Gastrocnemius medialis (tissue), 4 donors: ENCODE results near the gene CDH4.

Experiments
- POLR2A ChIP-seq, 2 donors: fragments of 450-650 bp; IDR thresholded peaks; one replicate each; pipeline ENCODE4 v1.6.1; 2017; ENCODE audit warnings: antibody characterized with exemption in 2 of 2, mild to moderate bottlenecking in 2 of 2, moderate library complexity in 2 of 2
- TF ChIP-seq, protein P1 (sequence below), 5 experiments: fragments of 450-650 bp in 3 of 5; fragments of 200-600 bp in 2 of 5; sonication (generic) in 2 of 5; IDR thresholded peaks in 4 of 5; conservative IDR thresholded peaks in 1 of 5; 1 replicate in 4 of 5; 2 replicates in 1 of 5; pipeline ENCODE4 v1.5.1; 2016 to 2019; ENCODE audit warnings: antibody characterized with exemption in 5 of 5, mild to moderate bottlenecking in 3 of 5, moderate library complexity in 3 of 5

DNA sequence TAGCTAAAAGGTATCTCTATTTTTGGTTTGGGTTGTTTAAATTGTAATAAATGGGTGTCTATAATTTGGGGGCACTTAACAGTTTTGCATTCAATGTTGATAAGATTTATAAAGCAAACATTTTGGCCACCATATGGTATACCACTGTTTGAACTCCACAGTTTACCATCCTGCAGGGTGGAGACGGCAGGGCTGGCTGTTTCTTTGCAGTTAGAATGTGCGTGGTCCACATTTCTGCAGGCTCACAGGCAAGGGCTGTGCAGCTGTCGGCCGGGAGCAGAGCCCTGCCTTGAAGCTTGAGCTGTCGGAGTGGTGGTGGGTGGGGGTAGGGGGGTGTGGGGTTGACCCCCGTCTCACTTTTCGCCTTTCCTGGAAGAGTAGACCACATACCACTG lies 135.9 kb downstream of the CDH4 start:
- TF ChIP-seq, protein P1, sequence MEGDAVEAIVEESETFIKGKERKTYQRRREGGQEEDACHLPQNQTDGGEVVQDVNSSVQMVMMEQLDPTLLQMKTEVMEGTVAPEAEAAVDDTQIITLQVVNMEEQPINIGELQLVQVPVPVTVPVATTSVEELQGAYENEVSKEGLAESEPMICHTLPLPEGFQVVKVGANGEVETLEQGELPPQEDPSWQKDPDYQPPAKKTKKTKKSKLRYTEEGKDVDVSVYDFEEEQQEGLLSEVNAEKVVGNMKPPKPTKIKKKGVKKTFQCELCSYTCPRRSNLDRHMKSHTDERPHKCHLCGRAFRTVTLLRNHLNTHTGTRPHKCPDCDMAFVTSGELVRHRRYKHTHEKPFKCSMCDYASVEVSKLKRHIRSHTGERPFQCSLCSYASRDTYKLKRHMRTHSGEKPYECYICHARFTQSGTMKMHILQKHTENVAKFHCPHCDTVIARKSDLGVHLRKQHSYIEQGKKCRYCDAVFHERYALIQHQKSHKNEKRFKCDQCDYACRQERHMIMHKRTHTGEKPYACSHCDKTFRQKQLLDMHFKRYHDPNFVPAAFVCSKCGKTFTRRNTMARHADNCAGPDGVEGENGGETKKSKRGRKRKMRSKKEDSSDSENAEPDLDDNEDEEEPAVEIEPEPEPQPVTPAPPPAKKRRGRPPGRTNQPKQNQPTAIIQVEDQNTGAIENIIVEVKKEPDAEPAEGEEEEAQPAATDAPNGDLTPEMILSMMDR (IDR thresholded peaks at IDR 0.05 in 4 of 5, conservative IDR thresholded peaks at IDR 0.05 in 1 of 5), result no peak
- no peak for TF ChIP-seq POLR2A (IDR thresholded peaks at IDR 0.05)
